Keratinocyte (primary cell): ENCODE data around the gene SLC41A3. TPM values are rescaled to one million over a fixed set of nuclear protein-coding genes. Genes with fewer than 3 reads are reported as not detected.

Experiments
- DNase-seq: peaks from one replicate; pipeline ENCODE4 v3.0.0-alpha.2; 2011; ENCODE audit warnings: low read depth, missing footprints, low spot score
- FAIRE-seq: peaks from 2 replicates; lab custom pipeline; 2011; peaks lifted over from hg19 to GRCh38; lab: Jason Lieb, UNC
- H2AFZ ChIP-seq: 2 replicates; pipeline ENCODE4 v1.6.0; 2012; ENCODE audit warnings: low read length, control low read depth, inconsistent platforms; ENCODE audit not compliant: control insufficient read depth
- H3K27ac ChIP-seq: 2 replicates; pipeline ENCODE4 v1.5.1; 2011; ENCODE audit warnings: low read length; ENCODE audit not compliant: control insufficient read depth, insufficient read depth
- H3K27me3 ChIP-seq: 3 replicates; pipeline ENCODE4 v1.6.0; 2011; ENCODE audit warnings: low read length; ENCODE audit not compliant: control insufficient read depth, insufficient read depth; ENCODE audit errors: extremely low read depth
- H3K36me3 ChIP-seq, 2 experiments: 2 replicates in 1 of 2; 3 replicates in 1 of 2; pipeline ENCODE4 v1.5.1; 2011; ENCODE audit warnings: low read length in 2 of 2, mild to moderate bottlenecking in 1 of 2; ENCODE audit not compliant: control insufficient read depth in 2 of 2, insufficient read depth in 2 of 2; ENCODE audit errors: extremely low read depth in 1 of 2
- H3K4me1 ChIP-seq: 3 replicates; pipeline ENCODE4 v1.5.1; 2011; ENCODE audit warnings: low read length; ENCODE audit not compliant: control insufficient read depth, insufficient read depth; ENCODE audit errors: extremely low read depth
- H3K4me2 ChIP-seq: 3 replicates; pipeline ENCODE4 v1.6.0; 2011; ENCODE audit warnings: low read depth, low read length; ENCODE audit not compliant: control insufficient read depth, insufficient read depth; ENCODE audit errors: extremely low read depth
- H3K4me3 ChIP-seq, 3 experiments: fragments of 200-600 bp in 1 of 3; sonication (generic) in 1 of 3; 2 replicates in 2 of 3; 3 replicates in 1 of 3; pipeline ENCODE4 v1.5.1; 2011 to 2016; ENCODE audit warnings: low read length in 3 of 3, mild to moderate bottlenecking in 3 of 3, control low read depth in 2 of 3, inconsistent platforms in 1 of 3, low read depth in 1 of 3, mixed read lengths in 1 of 3, mixed run types in 1 of 3, moderate library complexity in 1 of 3; ENCODE audit not compliant: control insufficient read depth in 2 of 3, insufficient read depth in 2 of 3; ENCODE audit errors: extremely low read depth in 1 of 3
- H3K79me2 ChIP-seq: 2 replicates; pipeline ENCODE4 v1.6.0; 2012; ENCODE audit warnings: low read length; ENCODE audit not compliant: control insufficient read depth, insufficient read depth
- H3K9ac ChIP-seq: 3 replicates; pipeline ENCODE4 v1.6.0; 2011; ENCODE audit warnings: low read length; ENCODE audit not compliant: control insufficient read depth, insufficient read depth; ENCODE audit errors: extremely low read depth
- H3K9me1 ChIP-seq: 3 replicates; pipeline ENCODE4 v1.6.0; 2011; ENCODE audit warnings: low read length; ENCODE audit not compliant: control insufficient read depth, insufficient read depth; ENCODE audit errors: extremely low read depth
- H3K9me3 ChIP-seq: 2 replicates; pipeline ENCODE4 v1.5.1; 2012; ENCODE audit warnings: low read depth, low read length; ENCODE audit not compliant: control insufficient read depth
- H4K20me1 ChIP-seq: 3 replicates; pipeline ENCODE4 v1.6.0; 2011; ENCODE audit warnings: low read length; ENCODE audit not compliant: control insufficient read depth, insufficient read depth; ENCODE audit errors: extremely low read depth
- EZH2 ChIP-seq: IDR thresholded peaks from one replicate; pipeline ENCODE4 v1.6.1; 2012; ENCODE audit warnings: inconsistent platforms, mild to moderate bottlenecking, low read length, moderate library complexity
- dilution Hi-C: fragments of 300-500 bp; cut with MboI; formaldehyde crosslinking; loops from one replicate; pipeline ENCODE4 v1.7.0; 2020; ENCODE audit warnings: low sequenced_read_pairs; ENCODE audit not compliant: extremely low pct_ligation_motif_present
- polyA plus RNA-seq, 5 experiments: library from polyadenylated mRNA; depleted of rRNA in 3 of 5; stranded (reverse) in 3 of 5; stranded (forward) in 1 of 5; unstranded in 1 of 5; fragments of >200 nt; gene quantifications; 1 replicate in 1 of 5; 2 replicates in 3 of 5; 3 replicates in 1 of 5; pipeline versions ENCODE4 v1.2.1 to v1.2.3, GENCODE V29; 2011 to 2012; ENCODE audit warnings: missing spikeins in 2 of 5, low read depth in 1 of 5, low replicate concordance in 1 of 5
- TF ChIP-seq, protein P1 (sequence below), 3 experiments: IDR thresholded peaks in 1 of 3; conservative IDR thresholded peaks in 1 of 3; optimal IDR thresholded peaks in 1 of 3; 2 replicates in 2 of 3; 3 replicates in 1 of 3; pipeline versions ENCODE3 to v1.5.1; 2011; ENCODE audit warnings: low read length in 3 of 3, mild to moderate bottlenecking in 3 of 3, moderate library complexity in 2 of 3, control low read depth in 1 of 3, inconsistent platforms in 1 of 3; ENCODE audit not compliant: insufficient read depth in 2 of 3; ENCODE audit errors: extremely low read depth in 1 of 3

Gene SLC41A3
- polyA plus RNA-seq, 1 donor (not counting 4 experiments of a cell fraction or from before 2014, with no cell fraction given) = 30.2 TPM

DNA sequence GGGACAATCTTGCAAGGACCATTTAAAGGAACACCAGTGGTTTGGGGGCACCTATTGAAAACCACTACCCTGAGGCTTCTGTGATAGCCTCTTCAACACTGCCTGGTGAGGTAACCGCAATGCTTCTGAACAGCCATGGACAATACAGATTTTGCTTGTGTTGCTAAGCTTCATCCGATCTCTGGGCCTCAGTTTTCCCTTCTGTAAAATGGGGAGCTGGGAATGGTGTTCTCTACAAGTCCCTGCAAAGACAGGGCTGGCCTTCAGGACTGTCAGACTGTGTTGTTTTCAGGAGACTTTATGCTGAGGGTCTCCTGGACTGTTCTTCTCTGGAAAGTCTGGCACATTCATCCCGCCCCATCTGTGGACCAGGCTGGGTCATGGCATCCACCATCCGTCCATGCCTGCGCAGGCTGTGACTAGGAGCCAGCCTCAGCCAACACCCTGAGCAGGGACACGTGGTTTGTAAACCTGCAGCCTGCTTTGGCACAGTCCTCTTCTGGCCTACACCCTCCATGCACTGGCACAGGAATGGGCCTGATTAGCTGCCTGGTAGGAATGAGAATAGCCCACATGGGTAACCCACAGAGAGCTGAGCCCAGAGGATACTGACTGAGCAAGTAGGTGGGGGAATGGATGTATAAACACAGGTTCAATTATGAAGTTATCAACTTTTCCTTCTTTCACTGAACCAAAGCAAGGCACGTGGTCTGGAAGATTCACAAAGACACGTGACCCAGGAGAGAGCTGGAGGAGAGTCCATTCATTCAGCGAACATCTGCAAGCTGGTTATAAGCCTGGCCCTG is 59.7 kb downstream of the SLC41A3 start:
- Histone ChIP-seq H3K79me2 (no peaks in the 10 kb centered on the region), H3K4me3 (no peak overlapping the region), H3K9me1 (no peaks in the 10 kb centered on the region), H3K9me3 (peaks cover 4% of the 10 kb centered on the region), H3K27me3 (no peaks in the 10 kb centered on the region), H2AFZ (no peak overlapping the region), H3K4me1 (no peaks in the 10 kb centered on the region), H3K4me2 (no peak overlapping the region), H3K27ac (no peak overlapping the region), H3K36me3 (peaks cover 2 to 8% of the 10 kb centered on the region in 2 experiments), H4K20me1 (no peaks in the 10 kb centered on the region), H3K9ac (no peak overlapping the region)
- dilution Hi-C loops = no loop called here
- TF ChIP-seq, protein P1, sequence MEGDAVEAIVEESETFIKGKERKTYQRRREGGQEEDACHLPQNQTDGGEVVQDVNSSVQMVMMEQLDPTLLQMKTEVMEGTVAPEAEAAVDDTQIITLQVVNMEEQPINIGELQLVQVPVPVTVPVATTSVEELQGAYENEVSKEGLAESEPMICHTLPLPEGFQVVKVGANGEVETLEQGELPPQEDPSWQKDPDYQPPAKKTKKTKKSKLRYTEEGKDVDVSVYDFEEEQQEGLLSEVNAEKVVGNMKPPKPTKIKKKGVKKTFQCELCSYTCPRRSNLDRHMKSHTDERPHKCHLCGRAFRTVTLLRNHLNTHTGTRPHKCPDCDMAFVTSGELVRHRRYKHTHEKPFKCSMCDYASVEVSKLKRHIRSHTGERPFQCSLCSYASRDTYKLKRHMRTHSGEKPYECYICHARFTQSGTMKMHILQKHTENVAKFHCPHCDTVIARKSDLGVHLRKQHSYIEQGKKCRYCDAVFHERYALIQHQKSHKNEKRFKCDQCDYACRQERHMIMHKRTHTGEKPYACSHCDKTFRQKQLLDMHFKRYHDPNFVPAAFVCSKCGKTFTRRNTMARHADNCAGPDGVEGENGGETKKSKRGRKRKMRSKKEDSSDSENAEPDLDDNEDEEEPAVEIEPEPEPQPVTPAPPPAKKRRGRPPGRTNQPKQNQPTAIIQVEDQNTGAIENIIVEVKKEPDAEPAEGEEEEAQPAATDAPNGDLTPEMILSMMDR (optimal IDR thresholded peaks at IDR 0.05 in 1 of 3, IDR thresholded peaks at IDR 0.05 in 1 of 3, conservative IDR thresholded peaks at IDR 0.05 in 1 of 3; ENCODE audit: extremely low read depth in 1 of 3, insufficient read depth in 2 of 3, low read length in 3 of 3) = no peak
- no peak for TF ChIP-seq EZH2
- FAIRE-seq (no peak), DNase-seq (no peak)

GRCh38 chr3:126023390-126023789 is 60.5 kb downstream of the SLC41A3 start:
- H3K9me3 ChIP-seq = peaks cover 3% of the 10 kb centered on the region
- no peaks in the 10 kb centered on the region for H4K20me1 ChIP-seq
- H3K4me2 ChIP-seq = no peak overlapping the region
- no peak overlapping the region for H3K27ac ChIP-seq
- peaks cover 2 to 8% of the 10 kb centered on the region in 2 experiments for H3K36me3 ChIP-seq
- H3K4me1 ChIP-seq = no peaks in the 10 kb centered on the region
- H3K9ac ChIP-seq = no peak overlapping the region
- no peak overlapping the region for H2AFZ ChIP-seq
- H3K79me2 ChIP-seq = no peaks in the 10 kb centered on the region
- dilution Hi-C loops = no loop called here
- H3K27me3 ChIP-seq = no peaks in the 10 kb centered on the region
- H3K9me1 ChIP-seq = no peaks in the 10 kb centered on the region
- no peak for TF ChIP-seq EZH2
- TF ChIP-seq, protein P1 (optimal IDR thresholded peaks at IDR 0.05 in 1 of 3, IDR thresholded peaks at IDR 0.05 in 1 of 3, conservative IDR thresholded peaks at IDR 0.05 in 1 of 3; ENCODE audit: extremely low read depth in 1 of 3, insufficient read depth in 2 of 3, low read length in 3 of 3) = no peak
- DNase-seq (no peak), FAIRE-seq (no peak)
- H3K4me3 ChIP-seq = no peak overlapping the region
